Measurements from ENCODE around the gene GGACT.
"Not testable (repeated sequence)": the region's sequence is repeated elsewhere in the genome, so short reads cannot be mapped to it uniquely, and the experiment has no call there.

Gene GGACT

DNA sequence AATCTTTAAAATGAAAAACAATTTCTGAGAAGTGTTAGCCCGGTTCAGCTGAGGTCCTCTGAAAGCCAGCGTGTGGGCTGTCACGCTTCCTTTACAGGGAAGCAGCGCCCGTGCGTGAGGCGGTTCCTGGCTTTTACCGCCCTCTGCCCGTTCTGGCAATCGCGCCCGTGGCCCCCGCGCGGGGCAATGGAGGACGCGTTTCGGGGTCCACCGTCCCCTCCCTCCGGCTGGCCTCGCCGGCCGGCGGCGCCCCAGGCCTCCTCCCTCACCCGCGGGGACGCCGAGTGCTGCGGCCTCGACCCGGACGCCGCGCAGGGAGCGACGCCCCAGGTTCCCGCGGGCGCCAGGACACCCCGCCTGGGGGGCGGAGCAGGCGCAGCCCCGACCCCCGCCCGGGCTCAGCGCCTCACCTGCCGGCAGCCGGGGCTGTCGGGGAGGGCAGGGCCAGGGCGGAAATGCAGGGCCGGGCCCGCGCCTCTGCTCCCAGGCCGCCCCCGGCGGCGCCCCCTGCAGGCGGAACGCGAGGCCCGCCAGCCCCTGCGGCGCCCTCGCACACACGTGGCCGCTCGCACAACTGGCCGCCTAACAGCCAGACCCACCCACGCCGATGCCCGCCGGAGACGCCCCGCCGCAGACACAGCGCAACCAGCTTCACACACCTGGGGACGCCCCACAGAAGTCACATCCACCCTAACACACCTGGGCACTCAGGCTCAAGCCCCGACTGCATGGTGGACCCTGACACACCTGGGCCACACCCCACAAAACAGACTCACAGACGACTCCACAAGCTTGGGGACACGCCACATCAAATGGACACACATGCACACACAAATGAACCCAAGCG, at the start of gene GGACT:
TSS of gene GGACT (minus strand) at position 459 of the 847 bp plus-strand sequence. CDS start 56,198 bp downstream, outside the sequence.
- DNase-seq: no peak

DNA sequence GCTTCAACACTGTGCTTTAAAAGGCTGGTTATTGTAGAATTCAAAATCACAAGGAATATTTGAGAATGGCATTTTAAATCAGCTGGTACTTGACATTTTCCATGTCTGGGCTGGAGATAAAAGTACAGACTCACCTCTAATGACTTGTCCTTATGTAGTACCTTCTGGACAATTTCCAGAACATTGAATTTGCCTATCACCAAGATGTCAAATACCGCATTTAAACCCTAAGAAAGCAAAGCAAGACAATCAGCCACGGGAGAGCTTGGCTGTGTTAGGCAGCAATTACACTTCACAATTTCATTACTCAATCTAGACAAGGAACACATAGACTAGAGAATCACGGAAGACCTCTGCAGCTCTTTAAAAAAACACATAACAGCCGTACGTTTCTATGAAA, 49.2 kb upstream of the GGACT start:
- no peak for DNase-seq

DNA sequence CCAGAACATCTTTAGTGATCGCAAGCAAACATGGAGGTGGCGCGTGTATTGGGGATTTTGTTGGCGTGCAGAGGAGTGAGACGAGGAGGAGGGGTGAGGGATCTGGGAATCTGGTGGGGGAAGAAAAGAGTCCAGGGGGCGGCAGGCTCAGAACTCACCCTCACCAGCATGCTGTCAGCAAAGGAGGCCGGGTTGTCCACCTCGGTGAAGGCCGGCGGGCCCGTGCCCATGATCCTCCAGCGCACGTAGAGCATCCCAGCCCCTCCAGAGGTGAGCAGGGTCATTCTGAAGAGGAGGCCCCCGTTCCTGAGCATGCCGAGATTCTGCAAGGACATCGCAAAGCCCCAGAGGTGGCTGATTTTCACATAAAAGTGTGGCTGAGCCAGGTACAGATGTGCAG, 48.8 kb upstream of the GGACT start:
- no peak for DNase-seq

DNA sequence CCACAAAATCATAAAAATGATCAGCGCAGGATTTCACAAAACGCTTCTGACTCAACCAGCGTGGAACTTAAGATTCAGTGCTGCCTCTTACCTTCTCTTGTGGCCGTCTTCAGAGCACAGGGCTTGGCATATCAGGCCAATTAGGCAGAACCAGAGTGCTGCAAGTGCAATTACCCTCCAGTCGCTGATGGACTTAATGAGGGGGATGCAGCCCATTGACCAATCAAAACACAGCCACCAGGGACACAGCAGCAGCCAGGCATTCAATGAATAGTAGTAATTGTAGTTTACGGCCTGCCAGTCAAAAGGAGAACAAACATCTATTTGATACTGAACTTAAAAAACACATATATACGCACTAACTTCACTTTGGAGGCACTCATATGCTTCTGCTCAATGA, 47.9 kb upstream of the GGACT start:
- DNase-seq: no peak

DNA sequence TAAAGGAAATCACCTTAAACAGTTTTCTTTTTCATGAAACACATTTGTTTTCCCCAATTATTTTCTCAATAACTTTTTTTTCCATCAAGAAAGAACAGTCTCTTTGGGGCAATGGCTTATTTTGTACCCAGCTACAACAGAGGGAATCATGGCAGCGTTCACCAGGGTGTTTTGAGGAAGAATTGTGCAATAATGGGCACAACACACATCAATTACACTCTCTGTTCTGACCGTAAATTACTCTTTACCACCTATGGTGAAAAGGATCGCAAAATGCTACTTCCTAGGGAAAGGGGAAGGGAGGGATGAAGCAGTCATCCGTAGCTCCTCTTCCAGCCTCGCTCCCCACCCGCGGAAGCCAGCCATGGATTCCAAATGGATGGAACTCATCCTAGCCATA, 47.4 kb upstream of the GGACT start:
- DNase-seq: no peak

DNA sequence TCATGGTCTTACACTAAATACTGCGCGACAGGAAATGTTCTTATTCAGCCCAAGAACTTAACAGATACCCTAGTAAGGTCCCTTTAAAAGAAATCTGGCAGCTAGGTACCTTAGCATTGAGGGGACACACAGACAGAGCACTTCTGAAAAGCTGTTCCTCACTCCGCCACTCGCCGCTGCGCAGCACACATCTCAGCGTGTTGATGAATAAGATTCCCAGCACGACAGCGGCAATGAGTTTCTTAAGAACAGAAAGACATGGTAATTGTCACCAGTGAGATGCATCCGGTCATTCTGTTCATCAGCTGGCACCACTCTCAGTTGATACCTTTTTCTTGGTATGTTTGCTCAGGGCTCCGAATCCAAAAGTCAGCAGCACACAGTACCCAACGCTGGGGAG, 46.1 kb upstream of the GGACT start:
- DNase-seq: no peak

DNA sequence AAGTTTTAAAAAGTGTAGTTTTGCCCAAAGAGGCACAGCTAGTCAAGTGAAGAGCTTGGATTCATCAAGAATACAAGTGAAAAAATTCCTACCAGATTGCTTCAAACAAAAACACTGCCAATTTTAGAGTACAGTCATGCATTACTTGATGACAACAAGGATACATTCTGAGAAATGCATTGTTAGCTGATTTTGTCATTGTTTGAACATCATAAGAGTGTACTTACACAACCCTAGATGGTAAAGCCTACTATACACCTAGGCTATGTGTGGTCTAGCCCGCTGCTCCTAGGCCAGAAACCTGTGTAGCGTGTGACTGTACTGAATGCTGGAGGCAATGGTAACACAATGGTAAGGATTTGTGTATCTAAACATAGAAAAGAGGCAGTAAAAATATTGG, 44.9 kb upstream of the GGACT start:
- no peak for DNase-seq

DNA sequence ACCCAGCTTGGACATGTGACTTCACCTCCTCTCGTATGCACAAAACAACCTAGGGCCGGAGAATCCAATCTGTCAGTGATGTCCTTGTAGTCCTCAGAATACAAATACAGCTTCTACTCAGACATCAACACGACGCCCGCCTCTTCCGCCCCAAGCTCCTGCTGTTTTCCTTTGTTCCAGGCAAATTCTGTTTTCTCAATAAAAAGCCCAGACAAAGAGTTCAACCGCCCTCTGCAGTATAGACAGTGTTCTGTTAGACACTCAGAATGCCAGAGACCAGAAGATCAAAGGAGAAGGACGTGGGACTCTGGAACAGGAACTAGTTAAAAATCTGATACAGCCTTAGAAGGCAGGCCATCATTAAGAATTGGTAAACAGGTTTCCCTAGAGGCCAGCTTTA, 42.0 kb upstream of the GGACT start:
- no peak for DNase-seq

DNA sequence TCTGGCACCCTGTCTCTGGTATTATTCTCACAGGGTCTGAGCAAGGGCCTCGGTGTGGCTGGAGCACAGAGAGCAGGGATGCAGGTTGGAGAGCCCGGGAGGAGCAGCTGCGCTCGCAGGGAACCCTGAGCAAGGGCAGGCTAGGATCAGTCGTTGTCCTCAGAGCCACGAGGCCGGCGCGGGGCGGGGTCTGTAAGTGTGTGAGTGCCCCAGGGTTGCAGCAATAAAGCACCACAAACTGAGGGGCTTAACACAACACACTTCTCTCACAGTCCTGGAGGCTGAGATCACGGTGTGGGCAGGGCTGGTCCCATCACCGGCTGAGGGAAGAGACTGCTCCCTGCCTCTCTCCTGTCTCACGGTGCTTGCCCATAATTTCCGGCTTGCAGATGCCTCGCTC, 38.5 kb upstream of the GGACT start:
- DNase-seq: no peak

DNA sequence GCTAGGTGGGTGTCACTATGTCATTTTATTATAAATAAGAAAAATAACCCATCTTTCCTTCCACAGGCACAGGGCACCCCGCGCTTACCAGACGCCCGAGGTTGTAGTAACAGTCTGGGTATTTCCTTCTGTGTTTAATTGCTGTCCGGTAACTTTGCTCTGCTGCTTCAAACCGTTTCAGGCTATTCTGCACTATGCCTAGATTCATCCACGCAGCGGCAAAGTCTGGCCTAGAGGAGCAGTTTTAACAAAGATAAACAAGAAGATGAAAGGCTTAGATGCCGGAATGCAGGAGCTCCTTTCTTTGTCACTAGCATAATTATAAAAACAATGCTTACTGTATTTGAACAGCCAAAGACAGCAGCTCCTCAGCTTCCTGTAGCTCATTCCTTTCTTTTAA, 36.9 kb upstream of the GGACT start:
- DNase-seq: no peak

DNA sequence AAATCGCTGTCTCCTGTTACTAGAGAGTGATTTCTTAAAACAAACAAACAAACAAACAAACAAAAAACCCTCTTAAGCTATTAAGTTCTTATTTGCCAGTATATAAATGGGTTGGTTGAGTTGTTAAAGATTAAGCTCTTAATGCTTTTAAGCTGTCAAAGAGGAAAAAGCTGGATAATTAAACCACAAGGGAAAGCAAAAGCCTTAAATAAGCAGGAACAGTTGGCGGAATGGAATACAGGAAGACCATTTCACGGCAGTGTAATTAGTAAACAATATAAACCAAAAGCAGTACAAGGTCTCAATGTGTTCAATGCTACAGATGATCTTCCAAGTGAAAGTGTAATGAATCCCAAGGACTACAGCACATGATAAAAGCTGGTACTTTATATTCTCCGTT, 32.2 kb upstream of the GGACT start:
- no peak for DNase-seq

DNA sequence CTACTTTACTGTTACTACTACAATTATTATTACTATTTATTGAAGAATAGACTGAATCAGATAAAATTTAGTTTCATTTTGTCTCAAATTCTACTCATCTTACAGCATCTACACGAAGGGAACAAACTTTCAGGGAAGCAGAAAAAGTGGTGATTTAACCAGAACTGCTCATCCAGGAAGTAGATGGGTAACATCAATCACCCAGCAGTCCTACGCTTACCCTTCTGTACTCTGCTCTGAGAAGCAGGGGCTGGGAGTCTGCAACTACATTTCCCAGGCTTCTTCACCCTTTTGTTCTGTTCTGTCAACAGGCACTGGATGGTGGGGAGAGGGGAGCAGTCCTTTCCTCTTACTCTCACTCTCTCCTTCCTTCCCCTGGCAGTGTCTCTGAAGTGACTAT, 31.4 kb upstream of the GGACT start:
- no peak for DNase-seq

DNA sequence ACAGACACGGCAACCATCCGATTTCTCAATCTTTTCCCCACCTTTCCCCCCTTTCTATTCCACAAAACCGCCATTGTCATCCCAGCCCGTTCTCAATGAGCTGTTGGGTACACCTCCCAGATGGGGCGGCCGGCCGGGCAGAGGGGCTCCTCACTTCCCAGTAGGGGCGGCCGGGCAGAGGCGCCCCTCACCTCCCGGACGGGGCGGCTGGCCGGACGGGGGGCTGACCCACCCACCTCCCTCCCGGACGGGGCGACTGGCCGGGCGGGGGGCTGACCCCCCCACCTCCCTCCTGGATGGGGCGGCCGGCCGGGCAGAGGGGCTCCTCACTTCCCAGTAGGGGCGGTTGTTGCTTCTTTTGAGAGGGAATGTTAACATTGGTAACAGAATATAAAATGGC, 30.3 kb upstream of the GGACT start:
- DNase-seq: not testable (repeated sequence)

DNA sequence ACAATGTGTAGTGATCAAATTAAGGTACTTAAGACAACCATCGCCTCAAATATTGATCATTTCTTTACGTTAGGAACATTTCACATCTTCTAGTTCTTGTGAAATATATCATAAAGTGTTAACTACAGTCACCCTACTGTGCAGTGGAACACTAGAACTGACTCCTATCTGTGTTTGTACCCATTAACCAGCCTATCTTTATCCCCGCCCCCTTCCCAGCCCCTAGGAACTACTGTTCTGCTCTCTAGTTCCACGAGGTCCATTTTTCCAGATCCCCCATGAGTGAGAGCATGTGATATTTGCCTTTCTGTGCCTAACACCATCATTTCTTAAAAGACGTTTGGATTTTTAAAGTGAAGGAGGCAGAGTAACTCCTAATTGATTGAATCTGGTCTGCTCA, 24.4 kb upstream of the GGACT start:
- DNase-seq: no peak

DNA sequence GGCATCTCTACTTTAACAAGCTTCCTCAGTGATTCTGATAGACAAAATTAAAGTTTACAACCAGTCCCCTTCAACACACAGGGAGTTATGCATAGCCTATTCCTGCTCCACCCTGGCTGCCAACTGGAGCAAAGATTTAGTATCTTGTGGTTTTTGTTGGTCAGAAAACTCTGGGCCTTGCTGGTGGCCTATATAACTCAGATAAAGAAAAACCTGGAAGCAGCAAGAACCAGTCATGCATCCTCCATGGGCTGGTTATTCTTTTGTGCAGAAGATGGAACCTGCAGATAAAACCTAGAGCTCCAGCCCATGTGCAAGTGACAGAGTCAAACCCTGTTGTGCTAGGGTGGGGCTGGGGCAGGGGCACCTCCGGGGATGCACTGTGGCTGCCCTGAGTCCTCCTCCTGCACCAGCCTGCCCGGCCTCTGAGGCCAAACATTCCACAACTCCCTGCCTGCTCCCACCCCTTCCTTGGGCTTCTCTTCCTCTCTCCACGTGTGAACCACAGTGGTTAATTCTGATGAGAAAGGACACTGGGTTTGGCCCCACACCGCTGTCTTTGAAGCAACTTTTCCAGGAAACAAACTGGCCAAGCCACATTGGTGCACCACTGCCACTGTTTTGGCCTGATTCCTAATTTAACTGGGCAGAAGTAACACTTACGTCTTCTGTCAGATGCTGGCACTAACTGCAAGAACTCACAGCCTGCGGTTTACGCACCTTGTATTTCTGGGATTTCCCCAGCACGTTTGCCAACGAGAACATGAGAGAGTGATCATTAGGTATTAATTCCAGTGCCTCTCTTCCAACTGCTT, 23.3 kb upstream of the GGACT start:
- DNase-seq: no peak

DNA sequence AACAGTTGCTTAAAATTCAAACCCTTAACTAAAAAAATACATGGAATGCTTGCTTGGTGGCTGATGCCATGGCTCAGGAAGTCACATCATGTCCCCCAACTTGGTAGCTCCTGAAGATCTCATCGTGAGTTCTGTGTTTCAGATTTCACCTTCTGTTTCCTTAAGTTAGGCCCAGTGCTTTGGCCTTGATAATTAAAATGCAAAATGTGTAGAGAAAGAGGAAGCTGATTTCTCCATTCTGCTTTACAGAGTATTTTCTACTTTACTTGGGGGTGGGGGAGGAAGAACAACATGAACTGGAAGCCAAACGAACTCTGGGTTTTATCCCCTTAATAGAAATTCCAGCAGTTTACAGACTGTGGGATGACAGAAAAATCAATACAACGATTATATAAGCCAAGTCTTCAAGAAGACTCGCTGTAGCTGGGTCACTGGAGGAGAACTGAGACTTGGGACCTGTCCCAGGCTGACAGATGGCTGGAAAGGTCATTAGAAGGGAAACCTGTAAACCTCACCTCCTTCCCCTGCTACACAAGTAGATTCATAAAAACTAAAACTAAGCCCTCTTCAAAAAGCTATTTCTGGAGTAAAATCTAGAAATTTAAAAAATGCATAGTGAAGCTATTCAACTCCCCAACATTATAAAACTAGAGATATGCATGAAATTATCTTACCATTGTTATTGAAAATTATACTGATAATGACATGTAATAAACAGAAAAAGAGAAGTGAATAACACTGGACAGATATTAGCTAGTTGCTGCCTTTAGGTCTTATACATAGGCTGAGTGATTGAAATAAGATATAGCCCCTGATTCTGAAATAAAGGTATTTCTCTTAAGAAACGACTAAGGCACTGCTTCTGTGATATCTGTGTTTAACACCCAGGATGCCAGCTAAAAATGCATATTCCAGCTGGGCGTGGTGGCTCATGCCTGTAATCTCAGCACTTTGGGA, 22.1 kb upstream of the GGACT start:
- DNase-seq: no peak

DNA sequence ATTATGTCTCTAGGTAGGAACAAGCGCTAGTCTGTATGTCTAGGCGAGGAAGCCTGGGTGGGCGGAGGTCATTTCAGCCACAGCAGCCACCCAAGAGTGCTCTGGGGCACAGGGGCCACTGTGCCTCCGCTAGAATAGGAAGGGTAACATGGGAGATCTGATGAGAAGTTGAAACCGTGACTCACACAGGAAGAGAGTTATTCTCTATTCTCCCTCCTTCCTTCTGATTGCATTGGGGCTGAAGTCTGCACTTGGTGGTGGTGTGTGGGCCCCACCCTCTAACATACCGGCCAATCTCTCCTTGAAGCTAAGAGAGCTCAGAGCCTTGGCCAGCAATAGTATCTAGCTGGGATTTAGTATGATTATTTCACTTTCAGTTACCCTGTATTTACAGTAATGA, 20.3 kb upstream of the GGACT start:
- no peak for DNase-seq

DNA sequence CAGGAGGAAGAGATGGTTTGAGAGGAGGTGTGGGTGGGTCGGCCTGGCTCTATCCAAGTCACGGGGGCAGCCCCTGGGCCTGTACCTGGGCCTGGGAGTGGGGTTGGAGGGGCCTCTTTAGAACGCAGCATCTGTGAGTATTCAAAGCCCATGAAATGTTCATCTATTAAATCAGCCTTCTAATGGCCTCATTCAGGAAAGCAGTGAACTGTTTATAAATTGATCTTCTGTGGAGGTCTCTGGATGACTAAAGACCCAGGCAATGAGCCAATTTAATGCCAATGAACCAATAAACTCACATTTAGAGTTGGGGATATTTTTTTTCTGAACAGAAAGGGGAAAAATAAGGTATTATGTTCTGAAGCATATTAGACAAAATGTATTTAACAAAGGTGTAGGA, 19.9 kb upstream of the GGACT start:
- DNase-seq: no peak

DNA sequence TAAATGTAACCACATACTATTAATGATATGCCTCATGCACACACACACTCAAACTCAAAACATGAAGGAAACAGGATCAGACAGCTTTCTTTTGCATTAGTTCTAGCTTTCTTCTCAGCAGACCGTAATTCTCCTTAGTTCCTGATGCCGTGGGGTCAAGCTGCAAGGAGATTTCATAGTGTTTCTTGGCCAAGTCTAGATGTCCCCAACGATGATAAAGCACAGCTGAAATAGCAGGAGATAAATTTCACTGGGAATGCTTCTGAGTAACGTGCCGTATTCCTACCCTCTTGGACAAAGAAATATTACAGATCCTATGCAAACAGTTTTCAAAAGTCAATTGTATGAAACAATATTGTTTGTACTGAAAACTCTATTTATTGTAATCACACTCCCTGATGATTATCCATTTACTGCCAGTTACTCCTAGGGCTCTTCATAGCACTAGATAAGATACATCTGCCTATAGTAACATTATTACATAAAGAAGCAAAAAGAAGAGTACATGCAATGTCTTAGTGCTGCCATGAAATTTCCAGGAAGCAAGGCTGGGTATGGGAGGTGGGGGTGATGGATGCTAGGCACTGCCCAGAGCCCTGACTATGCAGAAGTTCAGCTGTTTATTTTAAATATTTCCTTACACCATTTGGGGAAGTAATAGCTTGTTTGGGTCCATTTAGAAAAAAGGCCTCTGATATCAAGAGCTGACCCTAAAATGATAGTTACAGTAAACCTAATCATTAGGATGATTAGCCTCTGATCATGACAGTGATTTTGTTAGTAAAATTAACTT, 16.5 kb upstream of the GGACT start:
- DNase-seq: no peak

DNA sequence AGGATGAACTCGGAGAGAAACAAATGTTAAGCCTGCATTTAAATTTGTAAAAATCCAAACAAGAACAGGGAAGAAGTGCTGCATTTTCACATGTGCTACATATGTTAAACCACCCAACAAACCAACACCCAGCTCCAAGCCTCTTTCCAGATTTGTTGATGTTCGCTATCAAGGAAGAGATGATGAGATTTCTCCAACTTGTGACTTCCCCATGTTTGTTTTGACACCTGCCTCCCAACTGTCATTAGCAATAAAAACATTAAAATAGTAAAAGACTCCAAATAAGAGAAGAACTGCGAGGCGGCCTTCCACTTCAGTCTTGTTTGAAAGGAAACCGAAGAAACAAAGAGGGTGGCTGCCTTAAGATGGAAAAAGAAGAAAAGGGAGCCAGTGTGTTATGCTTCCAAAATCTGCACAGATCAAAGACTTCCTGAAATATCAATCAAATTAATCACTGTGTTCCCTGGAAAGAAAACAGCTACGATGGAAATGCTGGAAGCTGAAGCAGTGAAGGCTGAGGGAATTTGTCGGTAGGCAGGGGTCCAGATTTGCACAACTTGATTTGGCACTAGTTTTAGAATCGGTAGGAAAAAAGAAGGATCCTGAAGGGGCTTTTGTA, 14.0 kb upstream of the GGACT start:
- DNase-seq: no peak

DNA sequence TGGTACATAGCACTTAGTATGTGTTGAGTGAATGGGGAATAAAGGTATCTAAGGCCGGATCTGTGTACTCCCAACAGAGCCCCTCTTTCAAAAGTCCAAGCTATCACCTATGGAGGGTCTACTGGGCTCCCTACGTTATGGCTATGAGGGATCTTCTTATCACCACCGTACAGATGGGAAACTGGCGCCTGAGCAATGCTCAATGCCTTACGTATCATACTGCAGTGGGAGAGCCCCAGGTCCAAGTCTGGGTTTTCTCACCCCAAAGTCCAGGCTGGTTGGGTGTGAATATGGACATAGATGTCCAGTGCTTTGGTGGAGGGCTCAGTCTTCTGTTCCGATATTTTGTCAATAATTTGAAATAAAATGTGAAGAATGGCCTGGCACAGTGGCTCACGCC, 13.1 kb upstream of the GGACT start:
- DNase-seq: no peak

DNA sequence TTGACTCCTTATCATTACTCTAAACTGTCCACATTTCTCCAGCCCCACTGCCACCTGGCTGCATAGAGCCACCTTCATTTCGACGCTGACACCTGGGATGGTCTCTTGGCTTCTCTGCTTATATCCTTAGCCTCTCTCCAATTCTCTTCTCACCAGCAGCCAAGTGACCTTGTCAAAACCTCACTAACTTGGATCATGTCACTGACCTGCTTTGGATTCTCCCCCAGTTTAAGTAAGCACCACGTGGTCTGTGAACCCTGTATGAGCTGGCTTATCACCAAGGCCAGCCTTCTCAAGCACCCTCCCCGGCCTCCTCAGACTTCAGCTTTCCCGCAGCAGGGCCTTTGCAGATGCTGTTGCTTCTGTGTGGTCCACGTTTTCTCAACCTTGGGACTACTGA, 12.3 kb upstream of the GGACT start:
- DNase-seq: no peak
